ENCODE data around the gene TRMT44.

DNA sequence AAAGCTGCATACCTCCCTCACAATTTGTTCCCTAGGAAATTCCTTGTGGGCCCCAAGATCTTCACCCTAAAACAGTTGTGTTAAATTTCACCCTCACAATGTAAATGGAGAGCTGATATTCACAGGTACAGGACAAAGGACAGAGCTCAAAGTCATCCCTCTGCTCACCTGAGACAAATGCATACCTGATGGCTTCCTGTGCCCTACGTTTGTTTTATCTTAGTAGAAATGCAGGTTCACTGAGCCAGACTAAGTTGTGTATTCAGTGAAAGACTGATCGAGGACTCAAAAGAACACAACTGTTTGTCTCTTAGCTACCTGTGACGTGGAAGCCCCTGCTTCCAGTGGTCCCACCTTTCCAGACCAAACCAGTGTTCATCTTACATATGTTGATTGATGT, 53.6 kb downstream of the TRMT44 start:
- TF ChIP-seq CTCF (IDR thresholded peaks at IDR 0.05) (no peak), POLR2A (IDR thresholded peaks at IDR 0.05) (no peak)
